NCI-H1417 treated with DMSO at 0.1 percent for 48 hours (cell line): ENCODE data around the gene PLA2G2D.
"Not testable (repeated sequence)": the region's sequence is repeated elsewhere in the genome, so short reads cannot be mapped to it uniquely, and the experiment has no call there.

Source experiments
- DNase-seq: peaks from one replicate; lab custom pipeline; 2025; lab: John Stamatoyannopoulos, UW

The PLA2G2D gene

DNA sequence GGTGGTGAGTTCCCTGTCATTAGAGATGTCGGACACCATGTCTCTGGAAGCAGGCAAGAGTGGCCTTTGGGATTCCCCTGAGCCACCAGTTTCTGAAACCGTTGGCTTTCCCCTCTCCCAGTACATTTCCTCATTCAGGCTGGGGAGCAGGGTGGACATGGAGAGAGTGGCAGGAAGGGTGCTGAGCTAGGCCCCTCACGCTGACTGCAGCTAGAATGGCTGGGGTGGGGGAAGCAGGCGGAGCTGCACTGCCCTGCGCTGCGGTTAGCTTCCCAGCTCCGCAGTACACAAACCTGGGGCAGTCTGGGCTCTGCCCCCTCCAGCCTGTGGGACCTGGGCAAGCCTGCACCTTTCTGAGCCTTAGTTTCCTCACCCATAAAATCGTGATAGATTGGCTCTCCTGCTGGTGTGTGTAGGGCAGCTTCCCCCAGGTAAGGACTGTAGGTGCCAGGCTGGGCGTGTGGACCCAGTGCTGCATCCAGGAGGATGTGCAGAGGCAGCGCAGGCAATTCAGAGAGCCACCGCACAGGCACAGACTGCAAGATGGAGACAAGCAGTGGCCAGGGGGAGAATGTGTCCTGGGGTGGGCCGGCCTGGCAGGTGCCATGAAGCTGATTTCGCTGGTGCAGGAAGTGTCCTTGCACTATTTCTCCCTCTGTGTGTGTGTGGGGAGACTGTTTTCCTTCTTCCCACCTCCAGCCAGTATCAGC, 22.8 kb upstream of the PLA2G2D start:
- no peak for DNase-seq

DNA sequence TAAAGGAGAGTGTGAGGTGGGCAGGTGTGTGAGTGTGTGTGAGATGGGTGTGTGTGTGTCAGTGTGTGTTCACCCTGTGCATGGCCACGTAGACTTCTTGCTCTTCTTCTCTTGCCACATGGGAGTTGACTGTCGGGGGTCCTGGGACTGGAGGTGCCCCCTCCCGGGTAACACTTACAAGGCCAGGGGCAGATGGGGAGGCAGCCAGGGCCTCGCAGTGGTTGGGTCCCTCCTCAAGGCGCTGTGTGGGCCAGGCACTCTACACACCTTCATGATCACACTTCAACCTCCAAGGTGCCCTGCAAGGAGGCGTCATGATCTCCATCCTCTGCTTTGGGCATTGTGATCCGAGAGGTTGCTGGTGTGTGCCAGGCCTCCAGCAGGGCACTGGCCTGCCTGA, 22.1 kb upstream of the PLA2G2D start:
- no peak for DNase-seq

DNA sequence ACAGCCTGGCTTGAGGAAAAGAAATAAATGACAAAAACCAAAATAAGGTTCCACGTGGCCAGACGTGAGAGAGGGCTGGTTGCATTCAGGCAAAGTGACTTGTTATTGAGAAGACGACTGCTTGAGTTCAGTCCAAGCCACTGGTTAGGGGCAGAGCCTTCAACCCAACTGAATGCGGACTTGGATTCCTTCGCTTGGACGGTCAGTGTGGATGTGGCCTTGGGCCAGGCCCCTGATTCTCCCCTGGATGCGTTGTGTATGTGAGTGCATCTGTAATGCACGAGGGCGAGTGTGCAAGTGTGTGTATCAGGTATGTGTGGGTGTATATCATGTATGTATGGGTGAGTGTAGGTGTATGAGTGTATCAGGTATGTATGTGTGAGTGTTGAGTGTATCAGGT, 21.7 kb upstream of the PLA2G2D start:
- DNase-seq, result no peak

DNA sequence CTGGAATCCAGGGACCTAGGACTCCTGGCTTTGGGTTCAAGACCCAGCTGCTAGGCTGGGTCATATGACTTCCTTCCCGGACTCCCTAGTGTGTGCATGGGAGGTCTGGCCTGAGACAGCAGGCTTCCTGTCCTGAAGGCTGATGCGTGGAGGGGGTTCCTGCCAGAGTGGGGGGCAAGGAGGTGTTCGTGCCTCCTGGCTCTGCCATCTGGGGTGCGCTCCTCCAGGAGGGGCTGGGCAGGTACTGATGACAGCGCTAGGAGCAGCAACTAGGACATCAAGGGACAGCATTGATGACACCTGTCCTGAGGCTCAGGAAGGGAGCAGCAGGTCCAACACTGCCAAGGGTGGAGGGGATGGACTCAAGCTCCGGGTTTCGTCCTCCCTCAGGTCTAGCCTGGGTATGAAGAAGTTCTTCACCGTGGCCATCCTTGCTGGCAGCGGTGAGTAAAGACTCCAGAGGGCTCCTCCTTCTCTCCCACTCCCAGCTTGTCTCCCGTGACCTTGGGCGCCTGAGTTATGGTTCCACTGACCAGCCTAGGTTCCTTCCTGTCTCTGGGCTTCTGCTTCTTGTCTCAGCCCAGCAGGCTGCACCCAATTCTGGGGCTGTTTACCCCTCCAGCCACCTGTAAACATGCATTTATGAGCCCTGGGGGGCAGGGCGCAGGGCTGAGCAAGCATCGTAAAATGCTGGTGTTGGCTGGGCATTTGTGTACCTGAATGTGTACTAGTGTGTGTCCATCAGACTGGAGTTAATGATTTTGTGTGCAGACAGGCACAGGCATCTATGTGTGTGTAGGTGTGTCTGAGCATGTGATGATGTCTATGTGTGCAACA, 20.7 kb upstream of the PLA2G2D start:
- no peak for DNase-seq

DNA sequence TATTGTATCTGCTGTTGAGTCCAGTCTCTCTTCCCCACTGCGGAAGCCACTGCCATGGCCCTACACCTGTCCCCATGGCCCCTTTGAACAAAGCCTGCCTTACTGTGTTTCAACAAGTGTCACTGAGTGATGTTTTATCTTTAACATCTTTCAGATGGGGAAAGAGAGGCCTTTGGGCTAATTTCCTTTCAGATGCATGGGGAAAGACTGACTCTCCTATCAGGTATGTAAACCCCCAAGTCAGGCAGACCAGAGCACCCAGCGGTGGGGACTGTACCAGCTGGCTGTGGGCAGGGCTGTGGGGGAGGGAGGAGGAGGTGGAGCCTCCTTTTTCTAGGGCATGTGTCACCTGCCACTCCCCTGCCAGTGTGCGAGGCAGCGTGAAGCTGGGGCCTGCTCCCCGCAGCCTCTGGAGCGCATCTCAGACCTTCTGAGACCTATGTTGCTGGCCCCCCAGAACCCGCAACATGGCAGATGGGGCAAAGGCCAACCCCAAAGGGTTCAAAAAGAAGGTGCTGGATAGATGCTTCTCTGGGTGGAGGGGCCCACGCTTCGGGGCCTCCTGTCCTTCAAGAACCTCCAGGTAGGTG, 19.7 kb upstream of the PLA2G2D start, which contains the start of gene PLA2G2F:
TSS of gene PLA2G2F (plus strand) at position 363 of the 590 bp plus-strand sequence. CDS start at position 468, 105 bp downstream.
- DNase-seq, result no peak

DNA sequence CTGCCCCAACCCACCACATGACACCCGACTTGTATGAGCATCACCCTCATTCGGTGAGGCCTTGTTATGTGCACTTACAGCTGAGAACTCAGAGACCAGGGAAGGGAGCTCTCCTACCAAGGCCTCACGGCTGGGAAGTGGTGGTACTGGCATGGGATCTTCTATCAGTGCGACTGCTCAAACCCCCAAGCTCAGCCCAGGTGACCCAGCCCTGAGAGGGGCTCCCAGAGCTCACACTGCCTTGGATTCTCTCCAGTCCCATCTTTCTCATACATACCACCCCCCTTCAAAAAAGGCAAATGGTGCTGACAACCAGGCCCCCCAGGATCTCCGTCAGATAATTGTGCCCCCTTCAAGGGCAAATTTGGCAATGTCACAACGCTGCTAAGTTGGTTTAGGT, 19.0 kb upstream of the PLA2G2D start:
- DNase-seq, result no peak

DNA sequence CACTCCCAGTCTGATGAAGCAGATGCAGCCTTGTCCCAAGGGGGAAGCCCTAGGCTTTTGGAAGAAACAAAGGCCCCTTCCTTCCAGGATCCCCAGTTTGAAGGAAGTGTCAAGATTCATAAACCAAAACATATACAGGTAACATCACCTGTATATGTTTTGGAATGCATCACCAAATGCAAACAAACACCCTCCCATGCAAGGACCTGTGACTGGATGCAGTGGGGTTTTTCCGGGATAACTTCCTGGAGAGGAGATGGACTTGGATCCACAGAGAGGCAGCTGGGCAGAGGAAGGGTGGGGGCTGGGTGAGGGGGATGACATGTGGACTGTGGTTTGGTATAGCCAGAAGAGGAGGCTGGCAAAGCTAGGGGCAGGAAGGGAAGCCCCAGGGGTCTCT, 18.3 kb upstream of the PLA2G2D start:
- DNase-seq, result no peak

DNA sequence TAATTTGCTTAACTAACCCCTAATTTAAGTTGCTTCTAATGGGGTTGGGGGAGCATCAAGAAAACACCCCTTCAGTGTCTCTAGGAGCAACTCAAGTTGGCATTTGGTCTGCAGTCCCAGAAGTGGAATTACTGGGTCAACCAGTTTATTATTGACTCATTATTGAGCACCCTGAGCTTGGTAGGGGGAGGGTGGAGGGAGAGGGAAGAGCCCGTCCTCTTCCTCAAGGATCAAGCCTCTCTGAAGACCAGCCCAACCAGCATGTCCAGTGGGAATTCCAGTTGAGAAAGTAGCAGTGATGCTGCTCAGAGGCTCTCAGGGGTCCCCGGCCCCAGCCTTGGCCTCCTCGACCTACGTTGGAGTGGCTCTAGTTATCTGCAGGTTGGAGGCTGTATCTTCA, 17.7 kb upstream of the PLA2G2D start:
- DNase-seq, result no peak

DNA sequence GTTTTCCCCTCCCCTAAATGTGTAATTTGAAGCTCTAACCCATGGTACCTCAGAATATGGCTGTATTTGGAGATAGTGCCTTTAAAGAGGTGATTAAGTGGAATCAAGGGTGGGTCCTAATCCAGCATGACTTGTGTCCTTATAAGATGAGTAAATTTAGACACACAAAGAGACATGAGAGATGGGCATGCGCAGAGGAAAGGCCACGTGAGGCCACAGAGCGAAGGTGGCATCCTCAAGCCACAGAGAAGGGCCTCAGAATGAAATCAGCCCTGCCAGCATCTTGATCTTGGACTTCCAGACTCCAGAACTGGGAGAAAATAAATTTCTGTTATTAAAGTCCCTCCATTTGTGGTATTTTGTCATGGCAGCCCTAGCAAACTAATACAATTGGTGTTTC, 16.9 kb upstream of the PLA2G2D start:
- no peak for DNase-seq

DNA sequence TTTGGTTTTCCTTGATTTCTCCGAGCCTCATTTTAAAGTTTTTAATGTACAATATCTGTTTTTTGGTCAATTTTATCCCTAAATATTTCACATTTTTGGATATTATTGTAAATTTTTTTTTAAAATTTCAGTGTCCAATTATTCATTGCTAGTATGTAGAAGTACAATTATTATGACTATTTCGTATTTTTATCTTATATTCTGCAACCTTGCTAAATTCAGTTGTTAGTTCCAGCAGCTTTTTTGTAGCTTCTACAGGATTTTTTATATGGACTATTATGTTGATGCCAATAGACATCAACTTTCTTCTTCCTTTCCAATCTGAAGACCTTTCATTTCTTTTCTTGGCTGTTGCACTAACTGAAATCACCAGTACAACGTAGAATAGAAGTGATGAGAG, 15.7 kb upstream of the PLA2G2D start:
- DNase-seq, result no peak

DNA sequence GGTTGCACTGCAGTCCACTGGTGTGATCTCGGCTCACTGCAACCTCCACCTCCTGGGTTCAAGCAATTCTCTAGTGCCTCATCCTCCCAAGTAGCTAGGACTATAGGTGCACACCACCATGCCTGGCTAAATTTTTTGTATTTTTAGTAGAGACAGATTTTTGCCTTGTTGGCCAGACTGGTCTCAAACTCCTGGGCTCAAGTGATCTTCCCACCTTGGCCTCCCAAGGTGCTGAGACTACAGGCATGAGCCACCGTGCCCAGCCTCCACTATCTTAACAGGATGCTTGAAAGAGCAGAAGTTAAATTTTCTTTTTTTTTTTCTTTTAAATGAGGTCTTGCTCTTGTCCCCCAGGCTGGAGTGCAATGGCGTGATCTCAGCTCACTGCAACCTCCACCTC, 11.2 kb upstream of the PLA2G2D start:
- not testable (repeated sequence) for DNase-seq

DNA sequence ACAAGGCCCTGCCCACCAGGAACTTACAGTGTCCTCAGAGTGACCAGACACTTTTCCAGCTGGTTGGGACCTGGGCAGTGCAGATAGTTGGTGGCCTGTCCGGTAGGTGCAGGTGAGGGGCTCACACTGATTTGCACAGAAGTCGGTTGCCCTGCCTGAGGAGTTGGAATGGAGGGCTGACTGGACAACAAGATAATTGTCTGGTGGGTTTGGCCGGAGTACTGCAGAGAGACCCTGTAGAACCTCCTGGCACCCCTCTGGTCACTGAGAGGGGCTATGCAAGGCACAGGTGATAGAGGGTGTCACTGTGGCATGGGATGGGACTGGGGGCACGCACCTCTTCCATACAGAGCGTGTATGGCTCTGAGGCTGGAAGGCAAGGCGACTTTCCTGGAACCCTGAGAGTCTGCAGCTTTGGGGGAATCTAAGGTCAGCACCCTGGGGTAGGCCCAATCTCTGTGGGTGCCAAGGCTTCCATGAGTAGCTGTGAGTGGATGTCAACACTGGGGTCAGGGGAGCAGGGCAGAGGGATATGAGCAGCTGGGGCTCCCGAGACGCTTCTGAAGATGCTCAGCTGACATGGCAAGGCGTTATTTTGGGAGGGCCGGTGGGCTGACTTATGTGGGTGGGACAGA, 7.6 kb upstream of the PLA2G2D start:
- DNase-seq, result no peak

DNA sequence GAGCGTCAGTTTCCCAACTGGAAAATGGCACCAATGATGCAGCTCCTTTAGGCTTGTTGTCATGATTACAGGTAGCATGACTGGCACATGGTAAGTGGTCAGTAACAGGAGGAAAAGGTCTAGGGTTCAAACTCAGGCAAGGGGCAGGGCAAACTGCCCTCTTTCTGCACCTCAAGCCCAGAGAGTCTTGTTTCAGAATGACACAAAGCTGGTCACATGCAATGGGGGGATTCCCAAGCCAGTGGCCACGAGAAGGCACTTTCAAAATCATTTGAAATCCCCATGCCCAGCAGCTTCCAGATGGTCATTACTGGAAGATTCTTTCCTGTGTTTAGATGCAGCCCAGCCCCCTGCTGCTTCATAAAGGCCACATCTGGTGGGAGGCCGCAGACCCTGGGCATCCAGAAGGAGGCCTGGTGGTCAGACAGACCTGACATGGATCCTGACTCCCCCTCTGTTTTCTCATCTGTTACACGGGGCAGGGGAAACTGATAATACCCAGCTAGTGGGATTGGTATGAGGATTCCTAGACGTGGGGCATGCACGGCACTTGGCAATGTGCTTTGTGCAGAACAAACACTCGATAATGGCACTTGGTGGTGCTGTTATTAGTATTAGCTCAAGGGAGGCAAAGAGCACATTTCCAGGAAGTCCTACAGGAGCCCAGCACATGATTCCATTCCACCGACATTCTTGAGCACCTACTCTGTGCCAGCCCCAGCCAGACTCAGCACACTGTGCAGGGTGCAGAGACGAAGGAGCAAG, 6.9 kb upstream of the PLA2G2D start:
- no peak for DNase-seq

DNA sequence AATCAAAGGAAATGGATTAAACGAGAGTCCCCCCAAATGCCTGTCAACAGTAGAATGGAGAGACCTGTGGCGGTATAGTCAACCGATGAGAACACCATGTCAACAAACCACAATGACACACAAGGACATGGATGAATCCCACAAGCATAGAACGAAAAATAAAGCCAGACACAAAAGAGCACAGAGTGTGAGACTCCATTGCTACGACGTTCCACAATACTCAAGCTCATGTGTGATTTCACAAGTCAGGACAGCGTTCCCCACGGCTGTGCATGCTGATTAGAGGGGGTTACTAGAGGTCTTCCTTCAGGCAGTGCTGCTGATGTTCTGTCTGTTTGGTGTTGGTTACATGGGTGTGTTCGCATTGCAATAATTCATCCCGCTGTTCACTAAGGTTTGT, 5.8 kb upstream of the PLA2G2D start:
- DNase-seq, result no peak

DNA sequence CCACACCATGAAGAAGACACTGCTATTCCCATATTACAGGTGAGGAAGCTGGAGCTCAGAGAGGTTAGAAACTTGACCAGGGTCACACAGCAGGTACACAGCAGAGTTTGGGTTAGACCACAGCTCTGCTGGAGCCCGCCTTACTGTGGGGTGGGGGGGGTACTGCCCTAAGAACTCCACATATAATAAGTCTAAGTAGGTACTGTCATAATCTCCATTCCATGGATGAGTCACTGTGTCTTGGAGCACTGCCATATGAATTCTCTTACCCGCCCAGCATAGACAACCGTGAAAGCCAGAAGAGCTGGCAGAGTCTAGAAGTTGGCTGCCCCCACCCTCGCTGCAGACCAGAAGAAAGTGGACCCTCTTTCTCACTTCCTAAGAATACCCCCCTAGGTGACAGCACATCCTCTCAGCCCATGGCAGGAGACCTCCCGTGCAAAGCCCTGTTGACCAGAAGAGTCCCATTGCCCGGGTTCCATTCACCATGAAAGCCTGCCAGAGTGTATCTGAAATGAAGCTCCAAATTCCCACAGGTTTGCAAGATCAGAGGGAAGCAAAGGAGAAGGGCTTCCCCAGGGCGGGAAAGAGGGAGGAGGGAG, 5.2 kb upstream of the PLA2G2D start:
- no peak for DNase-seq

DNA sequence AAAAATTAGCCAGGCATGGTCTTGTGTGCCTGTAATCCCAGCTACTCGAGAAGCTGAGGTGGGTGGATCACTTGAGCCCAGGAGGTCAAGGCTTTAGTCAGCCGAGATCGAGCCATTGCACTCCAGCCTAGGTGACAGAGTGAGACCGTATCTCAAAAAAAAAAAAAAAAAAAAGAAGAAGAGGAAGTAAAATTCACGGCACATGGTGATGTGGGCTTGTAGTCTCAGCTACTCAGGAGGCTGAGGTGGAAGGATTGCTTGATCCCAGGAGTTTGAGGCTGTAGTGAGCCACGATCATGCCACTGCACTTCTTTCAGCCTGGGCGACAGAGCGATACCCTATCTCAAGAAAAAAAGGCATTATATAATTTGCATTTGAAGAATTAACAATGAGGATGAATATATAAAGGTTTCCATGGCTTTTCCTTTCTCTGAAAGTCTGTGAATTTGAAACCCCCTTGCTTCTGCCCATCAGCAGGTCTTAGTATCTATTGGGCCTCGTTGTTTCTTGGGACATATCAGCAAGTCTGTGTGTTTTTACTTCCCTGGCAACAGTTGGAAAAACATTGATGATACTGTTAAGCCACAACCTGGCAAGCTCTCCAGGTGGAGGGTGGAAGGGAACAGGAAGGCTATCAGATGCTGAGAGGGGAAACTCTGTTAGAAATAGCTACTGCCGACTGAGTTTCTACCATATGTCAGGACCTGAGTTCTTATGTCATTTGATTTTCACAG, 4.6 kb upstream of the PLA2G2D start:
- no peak for DNase-seq

DNA sequence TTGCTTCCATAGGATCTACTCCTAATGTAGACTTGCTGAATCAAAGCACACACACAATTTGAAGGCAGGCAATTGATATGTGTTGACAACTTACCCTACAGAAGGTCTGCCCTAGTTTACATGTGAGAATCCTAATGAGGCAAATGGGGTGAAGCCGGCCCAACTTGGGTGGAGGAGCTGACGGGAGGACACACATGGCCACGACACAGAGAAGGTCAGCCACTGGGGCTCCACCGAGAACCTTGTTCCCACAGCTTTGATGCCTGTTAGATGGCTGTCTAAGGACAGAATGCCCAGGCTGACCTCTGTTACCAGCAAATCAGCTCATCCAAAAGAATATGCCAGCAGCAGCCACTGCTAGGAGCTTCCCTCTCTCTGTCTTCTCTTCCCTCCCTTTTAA, 1.5 kb upstream of the PLA2G2D start:
- no peak for DNase-seq

DNA sequence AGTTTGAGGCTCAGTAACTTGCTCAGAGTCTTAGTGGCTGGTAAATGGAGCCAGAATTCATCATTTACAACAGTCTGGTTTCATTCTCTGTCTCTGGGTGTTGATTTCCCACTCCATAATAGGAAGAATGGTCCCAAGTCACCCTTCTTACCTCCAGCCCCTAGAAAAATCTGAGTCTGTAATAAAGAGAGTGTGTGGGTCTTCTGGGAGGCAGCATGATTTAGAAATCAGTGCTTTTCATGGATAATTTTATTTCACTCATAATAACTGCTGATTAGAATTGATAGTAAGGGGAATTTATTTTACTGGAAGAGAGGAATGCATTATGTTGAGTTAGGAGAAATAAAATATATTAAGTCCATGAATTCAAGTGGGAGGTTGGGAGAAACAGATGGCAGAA, 2.1 kb downstream of the PLA2G2D start:
- DNase-seq, result no peak

DNA sequence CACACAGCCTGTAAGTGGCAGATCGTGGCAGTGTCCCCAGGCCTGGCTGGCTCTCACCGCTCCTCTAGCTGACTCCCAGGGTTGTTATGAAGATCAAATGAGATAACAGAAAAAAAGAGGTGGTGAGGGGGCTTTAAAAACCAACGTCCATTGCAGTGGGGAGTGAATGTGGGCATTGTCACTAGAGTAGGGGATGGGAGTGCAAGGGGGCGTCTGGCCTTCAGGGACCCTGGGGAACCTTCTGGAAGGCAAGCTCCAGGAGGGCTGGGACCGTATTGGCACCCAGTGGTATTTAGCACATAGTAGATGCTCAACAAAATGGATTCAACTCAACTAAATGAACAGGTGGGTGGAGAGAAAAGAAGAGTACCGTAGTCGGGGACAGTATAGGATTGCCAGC, 3.4 kb downstream of the PLA2G2D start:
- no peak for DNase-seq

DNA sequence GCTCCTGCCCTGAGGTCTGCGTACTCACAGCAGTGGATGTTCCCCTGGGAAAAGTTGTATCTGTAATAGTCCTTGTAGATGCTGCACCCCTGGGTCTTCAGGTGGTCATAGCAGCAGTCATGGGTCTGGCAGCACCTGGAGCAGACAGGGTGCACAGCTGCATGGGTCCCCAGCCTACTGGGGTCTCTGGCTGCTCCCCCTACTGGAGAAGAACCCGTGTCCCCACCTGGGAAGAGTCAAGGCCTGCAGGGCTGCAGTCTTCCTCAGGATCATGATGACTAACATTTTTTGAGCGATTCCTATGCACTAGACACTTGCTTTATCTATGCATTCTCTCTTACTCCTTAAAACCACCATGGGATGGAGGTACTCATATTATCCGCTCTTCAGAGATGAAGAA, 3.9 kb downstream of the PLA2G2D start:
- DNase-seq, result no peak
